Measurements from ENCODE around the gene PDE10A. TPM values are rescaled to one million over a fixed set of nuclear protein-coding genes. Genes with fewer than 3 reads are reported as not detected.
"Not testable (repeated sequence)": the region's sequence is repeated elsewhere in the genome, so short reads cannot be mapped to it uniquely, and the experiment has no call there.

Gene PDE10A
- total and polyA plus RNA-seq, 4 experiments from 2014 or later = not detected

- Mint-ChIP-seq H3K36me3 (no peaks in the 10 kb centered on the region), H3K9me3 (peaks cover 0 to 8% (median 2%) of the 10 kb centered on the region in 8 donors), H3K4me1 (no peaks in the 10 kb centered on the region), H3K27me3 (peaks cover 0 to 2% of the 10 kb centered on the region in 2 donors), H3K4me3 (no peak overlapping the region), H3K27ac (peak overlapping the region in 1 of 7 donors; percentile 50)
- ChIA-PET POLR2A (ENCODE audit: partially characterized antibody) (no interaction called here), CTCF (ENCODE audit: partially characterized antibody) (no interaction called here)
- no peak for DNase-seq
- no peak overlapping the region for H3K27ac ChIP-seq (ENCODE audit: low read depth, low read length)
- H3K27me3 ChIP-seq (ENCODE audit: insufficient read depth, low read length) = no peaks in the 10 kb centered on the region
- H3K9me3 ChIP-seq (ENCODE audit: control insufficient read depth in 1 of 2, low read length in 2 of 2) = no peaks in the 10 kb centered on the region
- H3K4me1 ChIP-seq (ENCODE audit: insufficient read depth, low read length) = no peaks in the 10 kb centered on the region
- intact Hi-C loops (cut with micrococcal nuclease) = no loop called here
- no peaks in the 10 kb centered on the region for H3K36me3 ChIP-seq (ENCODE audit: insufficient read depth, low read length)
- no peak overlapping the region for H3K4me3 ChIP-seq (ENCODE audit: low read length in 2 of 2)
Observed at GRCh38 chr6:165511807-165512206, 151.2 kb downstream of the PDE10A start.

DNA sequence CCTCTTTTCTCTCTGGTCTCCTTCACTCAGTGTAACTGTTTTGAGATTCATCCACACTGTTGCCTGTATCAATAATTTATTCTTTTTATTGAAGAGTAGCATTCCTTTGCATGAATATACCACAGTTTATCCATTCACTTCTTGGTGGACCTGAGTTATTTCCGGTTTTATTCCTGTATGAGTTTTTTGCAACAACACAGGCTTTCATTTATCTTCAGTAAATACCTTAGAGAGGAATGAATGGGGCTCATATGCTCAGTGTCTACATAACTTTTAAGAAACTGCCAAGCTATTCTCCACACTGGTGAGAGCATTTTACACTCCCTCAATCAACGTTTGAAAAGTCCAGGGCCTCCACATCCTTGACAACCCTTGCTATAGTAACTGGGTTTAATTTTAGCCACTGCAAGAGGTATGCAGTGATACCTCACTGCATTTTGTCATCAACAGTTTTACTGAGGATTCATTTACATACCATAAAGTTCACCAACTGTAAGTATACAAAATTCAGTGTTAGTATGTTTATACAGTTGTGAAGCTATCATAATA lies 154.6 kb downstream of the PDE10A start:
- no peak for DNase-seq
- no peaks in the 10 kb centered on the region for H3K36me3 ChIP-seq (ENCODE audit: insufficient read depth, low read length)
- Mint-ChIP-seq H3K4me3 (no peak overlapping the region), H3K36me3 (no peaks in the 10 kb centered on the region), H3K27ac (no peak overlapping the region), H3K4me1 (no peaks in the 10 kb centered on the region), H3K9me3 (peaks cover 0 to 8% (median 0%) of the 10 kb centered on the region in 8 donors), H3K27me3 (no peaks in the 10 kb centered on the region)
- ChIA-PET POLR2A (ENCODE audit: partially characterized antibody) (no interaction called here), CTCF (ENCODE audit: partially characterized antibody) (no interaction called here)
- H3K27ac ChIP-seq (ENCODE audit: low read depth, low read length) = no peak overlapping the region
- intact Hi-C loops (cut with micrococcal nuclease) = no loop called here
- H3K4me3 ChIP-seq (ENCODE audit: low read length in 2 of 2) = no peak overlapping the region
- H3K27me3 ChIP-seq (ENCODE audit: insufficient read depth, low read length) = no peaks in the 10 kb centered on the region
- H3K4me1 ChIP-seq (ENCODE audit: insufficient read depth, low read length) = no peaks in the 10 kb centered on the region
- no peaks in the 10 kb centered on the region for H3K9me3 ChIP-seq (ENCODE audit: control insufficient read depth in 1 of 2, low read length in 2 of 2)

DNA sequence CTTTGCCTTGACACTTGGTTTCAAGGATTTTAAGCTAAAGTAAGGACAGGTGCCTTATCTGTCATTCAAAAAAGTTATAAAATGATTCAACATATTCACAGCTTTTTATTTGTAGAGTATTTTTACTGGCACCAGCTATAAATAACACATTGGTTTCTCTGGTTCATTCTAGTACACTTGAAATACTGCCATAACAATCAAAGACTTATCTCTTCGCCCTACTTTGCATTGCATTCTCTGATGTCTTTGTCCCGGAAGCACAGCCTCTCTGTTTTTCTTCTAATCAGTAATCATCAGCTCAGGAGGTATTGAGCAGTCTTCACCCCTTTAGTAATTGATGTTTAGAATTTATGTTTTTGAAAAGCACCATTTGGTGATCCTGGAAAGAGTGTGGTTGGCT lies 156.4 kb downstream of the PDE10A start:
- Histone ChIP-seq H3K4me3 (ENCODE audit: low read length in 2 of 2) (no peak overlapping the region), H3K27me3 (ENCODE audit: insufficient read depth, low read length) (no peaks in the 10 kb centered on the region), H3K9me3 (ENCODE audit: control insufficient read depth in 1 of 2, low read length in 2 of 2) (no peaks in the 10 kb centered on the region), H3K27ac (ENCODE audit: low read depth, low read length) (no peak overlapping the region), H3K36me3 (ENCODE audit: insufficient read depth, low read length) (no peaks in the 10 kb centered on the region), H3K4me1 (ENCODE audit: insufficient read depth, low read length) (no peaks in the 10 kb centered on the region)
- H3K4me3 Mint-ChIP-seq = no peak overlapping the region
- intact Hi-C loops (cut with micrococcal nuclease) = no loop called here
- H3K9me3 Mint-ChIP-seq = peaks cover 0 to 8% (median 0%) of the 10 kb centered on the region in 8 donors
- H3K36me3 Mint-ChIP-seq = no peaks in the 10 kb centered on the region
- H3K27me3 Mint-ChIP-seq = no peaks in the 10 kb centered on the region
- no peak overlapping the region for H3K27ac Mint-ChIP-seq
- ChIA-PET POLR2A (ENCODE audit: partially characterized antibody) (no interaction called here), CTCF (ENCODE audit: partially characterized antibody) (no interaction called here)
- H3K4me1 Mint-ChIP-seq = no peaks in the 10 kb centered on the region
- no peak for DNase-seq

- H3K27me3 Mint-ChIP-seq; H3K4me1 Mint-ChIP-seq; H3K27me3 ChIP-seq (ENCODE audit: insufficient read depth, low read length); H3K4me3 ChIP-seq (ENCODE audit: low read length in 2 of 2); CTCF ChIA-PET (ENCODE audit: partially characterized antibody); intact Hi-C loops (cut with micrococcal nuclease); H3K27ac Mint-ChIP-seq; H3K4me1 ChIP-seq (ENCODE audit: insufficient read depth, low read length); H3K9me3 Mint-ChIP-seq; H3K4me3 Mint-ChIP-seq; H3K36me3 Mint-ChIP-seq; DNase-seq; H3K27ac ChIP-seq (ENCODE audit: low read depth, low read length); H3K36me3 ChIP-seq (ENCODE audit: insufficient read depth, low read length); H3K9me3 ChIP-seq (ENCODE audit: control insufficient read depth in 1 of 2, low read length in 2 of 2); POLR2A ChIA-PET (ENCODE audit: partially characterized antibody): not testable (repeated sequence)
Observed at GRCh38 chr6:165500214-165500907, 162.7 kb downstream of the PDE10A start.

GRCh38 chr6:165497472-165497871 lies 165.6 kb downstream of the PDE10A start:
- POLR2A ChIA-PET (ENCODE audit: partially characterized antibody) = no interaction called here
- H3K4me3 Mint-ChIP-seq = no peak overlapping the region
- no peaks in the 10 kb centered on the region for H3K4me1 Mint-ChIP-seq
- H3K27me3 Mint-ChIP-seq = no peaks in the 10 kb centered on the region
- CTCF ChIA-PET (ENCODE audit: partially characterized antibody) = no interaction called here
- H3K4me1 ChIP-seq (ENCODE audit: insufficient read depth, low read length) = no peaks in the 10 kb centered on the region
- H3K9me3 ChIP-seq (ENCODE audit: control insufficient read depth in 1 of 2, low read length in 2 of 2) = no peaks in the 10 kb centered on the region
- H3K36me3 ChIP-seq (ENCODE audit: insufficient read depth, low read length) = no peaks in the 10 kb centered on the region
- H3K4me3 ChIP-seq (ENCODE audit: low read length in 2 of 2) = no peak overlapping the region
- H3K36me3 Mint-ChIP-seq = no peaks in the 10 kb centered on the region
- intact Hi-C loops (cut with micrococcal nuclease) = no loop called here
- peaks cover 0 to 11% (median under 1%) of the 10 kb centered on the region in 8 donors for H3K9me3 Mint-ChIP-seq
- no peak overlapping the region for H3K27ac Mint-ChIP-seq
- no peak for DNase-seq
- H3K27ac ChIP-seq (ENCODE audit: low read depth, low read length) = no peak overlapping the region
- H3K27me3 ChIP-seq (ENCODE audit: insufficient read depth, low read length) = no peaks in the 10 kb centered on the region

DNA sequence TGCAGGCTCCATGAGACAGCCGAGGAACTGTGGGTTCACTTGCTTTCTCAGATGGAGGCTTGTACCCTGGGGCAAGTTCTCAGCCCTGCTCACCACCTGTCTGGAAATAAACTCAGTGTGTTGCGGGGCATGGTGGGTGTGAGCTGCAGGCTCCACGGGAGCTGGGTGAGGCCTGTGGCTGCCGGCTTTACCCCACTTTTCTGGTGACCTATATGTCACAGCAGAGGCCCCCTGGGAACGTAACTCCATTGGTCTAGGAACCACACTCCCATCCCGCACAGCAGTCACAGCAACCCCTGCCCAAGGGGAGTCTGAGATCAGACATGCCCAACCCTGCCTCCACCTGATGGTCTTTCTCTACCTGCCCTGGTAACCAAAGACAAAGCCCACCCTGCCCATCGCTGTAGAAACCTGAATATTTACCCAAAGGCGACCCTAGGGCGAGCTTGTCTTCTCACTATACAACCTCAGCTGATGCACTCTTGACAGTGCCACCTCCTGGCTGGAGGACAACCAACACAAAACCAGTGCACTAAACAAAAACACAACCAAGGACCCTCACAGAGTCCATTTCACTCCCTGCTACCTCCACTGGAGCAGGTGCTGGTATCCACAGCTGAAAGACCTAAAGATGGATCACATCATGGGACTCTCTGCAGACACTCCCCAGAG lies 174.3 kb downstream of the PDE10A start:
- Mint-ChIP-seq H3K27me3 (no peaks in the 10 kb centered on the region), H3K9me3 (peaks cover 0 to 8% (median 0%) of the 10 kb centered on the region in 8 donors), H3K27ac (no peak overlapping the region), H3K4me1 (no peaks in the 10 kb centered on the region), H3K4me3 (no peak overlapping the region), H3K36me3 (no peaks in the 10 kb centered on the region)
- no peak overlapping the region for H3K4me3 ChIP-seq (ENCODE audit: low read length in 2 of 2)
- no peaks in the 10 kb centered on the region for H3K4me1 ChIP-seq (ENCODE audit: insufficient read depth, low read length)
- no peaks in the 10 kb centered on the region for H3K36me3 ChIP-seq (ENCODE audit: insufficient read depth, low read length)
- no peak for DNase-seq
- intact Hi-C loops (cut with micrococcal nuclease) = no loop called here
- no peaks in the 10 kb centered on the region for H3K27me3 ChIP-seq (ENCODE audit: insufficient read depth, low read length)
- ChIA-PET POLR2A (ENCODE audit: partially characterized antibody) (no interaction called here), CTCF (ENCODE audit: partially characterized antibody) (no interaction called here)
- H3K9me3 ChIP-seq (ENCODE audit: control insufficient read depth in 1 of 2, low read length in 2 of 2) = no peaks in the 10 kb centered on the region
- H3K27ac ChIP-seq (ENCODE audit: low read depth, low read length) = no peak overlapping the region

GRCh38 chr6:165487950-165488349 lies 175.1 kb downstream of the PDE10A start:
- intact Hi-C loops (cut with micrococcal nuclease) = no loop called here
- no peak overlapping the region for H3K27ac ChIP-seq (ENCODE audit: low read depth, low read length)
- Mint-ChIP-seq H3K27ac (no peak overlapping the region), H3K4me3 (no peak overlapping the region), H3K27me3 (no peaks in the 10 kb centered on the region), H3K4me1 (no peaks in the 10 kb centered on the region), H3K9me3 (peaks cover 0 to 6% (median 0%) of the 10 kb centered on the region in 8 donors), H3K36me3 (no peaks in the 10 kb centered on the region)
- H3K9me3 ChIP-seq (ENCODE audit: control insufficient read depth in 1 of 2, low read length in 2 of 2) = no peaks in the 10 kb centered on the region
- no peak for DNase-seq
- H3K27me3 ChIP-seq (ENCODE audit: insufficient read depth, low read length) = no peaks in the 10 kb centered on the region
- no peak overlapping the region for H3K4me3 ChIP-seq (ENCODE audit: low read length in 2 of 2)
- no peaks in the 10 kb centered on the region for H3K36me3 ChIP-seq (ENCODE audit: insufficient read depth, low read length)
- CTCF ChIA-PET (ENCODE audit: partially characterized antibody) = interaction anchor here (0.7 kb wide), 1 partner anchor 151 kb away, joined by 3 read pairs; no protein-coding TSS in a partner anchor
- POLR2A ChIA-PET (ENCODE audit: partially characterized antibody) = no interaction called here
- no peaks in the 10 kb centered on the region for H3K4me1 ChIP-seq (ENCODE audit: insufficient read depth, low read length)
